Suprapubic skin (tissue), 4 donors: ENCODE results near the gene PGM3. TPM values are rescaled to one million over a fixed set of nuclear protein-coding genes. Genes with fewer than 3 reads are reported as not detected.

Source experiments
- DNase-seq, 2 donors: peaks; one replicate each; pipeline ENCODE4 v3.0.0-alpha.2; 2019; ENCODE audit warnings: low spot score in 2 of 2
- H3K27ac ChIP-seq: fragments of 200-600 bp; sonication (generic); one replicate; pipeline ENCODE4 v1.5.1; 2019
- H3K27me3 ChIP-seq: fragments of 200-600 bp; sonication (generic); one replicate; pipeline ENCODE4 v1.5.1; 2019
- H3K36me3 ChIP-seq: fragments of 200-600 bp; sonication (generic); one replicate; pipeline ENCODE4 v1.5.1; 2019
- H3K4me1 ChIP-seq: fragments of 200-600 bp; sonication (generic); one replicate; pipeline ENCODE4 v1.5.1; 2019
- H3K4me3 ChIP-seq: fragments of 200-600 bp; sonication (generic); one replicate; pipeline ENCODE4 v1.5.1; 2019; ENCODE audit warnings: mild to moderate bottlenecking
- H3K9me3 ChIP-seq: fragments of 200-600 bp; sonication (generic); one replicate; pipeline ENCODE4 v1.5.1; 2019
- CTCF ChIP-seq, 2 donors: fragments of 200-600 bp in 1 of 2; fragments of 450-650 bp in 1 of 2; sonication (generic) in 1 of 2; IDR thresholded peaks; one replicate each; pipeline ENCODE4 v1.5.1; 2016 to 2019; ENCODE audit warnings: antibody characterized with exemption in 2 of 2, mild to moderate bottlenecking in 1 of 2, moderate library complexity in 1 of 2
- EP300 ChIP-seq: sonication (generic); formaldehyde crosslinking; IDR thresholded peaks from one replicate; pipeline ENCODE4 v1.6.1; 2017; ENCODE audit warnings: antibody characterized with exemption
- POLR2A ChIP-seq, 2 donors: fragments of 450-650 bp; IDR thresholded peaks; one replicate each; pipeline ENCODE4 v1.6.1; 2017; ENCODE audit warnings: antibody characterized with exemption in 2 of 2, mild to moderate bottlenecking in 2 of 2, moderate library complexity in 2 of 2
- POLR2AphosphoS5 ChIP-seq, 3 donors: sonication (generic); formaldehyde crosslinking; IDR thresholded peaks; one replicate each; pipeline ENCODE4 v1.6.1; 2017; ENCODE audit warnings: antibody characterized with exemption in 3 of 3
- WGBS: methylation state at CpG from one replicate; pipeline ENCODE4 v1.1.5; 2018; 5-methylcytosine and 5-hydroxymethylcytosine counted together
- total RNA-seq, 4 donors: library from RNA; depleted of rRNA; stranded (reverse); fragments of >200 nt; gene quantifications; one replicate each; pipeline ENCODE4 v1.1.0, GENCODE V29; 2016

Gene PGM3
- 10 to 100 TPM in 3 of 4 donors, 1 to 10 TPM in 1; 9.6 to 18.6 (median 13.8) TPM for total RNA-seq

GRCh38 chr6:83192871-83193746, at the start of gene PGM3, which contains the start of gene RWDD2A:
PGM3 (minus strand) TSS chr6:83193265; CDS start chr6:83191012, 2,253 bp downstream.
RWDD2A (plus strand) TSS chr6:83193357; CDS start chr6:83194452, 1,095 bp downstream.
- H3K27me3 ChIP-seq = no peaks in the 10 kb centered on the region
- DNase-seq = peak; percentile 92 to 94
- WGBS = 0% methylated on average over 58 of the region's 88 CpGs
- H3K36me3 ChIP-seq = peaks cover 17% of the 10 kb centered on the region
- TF ChIP-seq CTCF (IDR thresholded peaks at IDR 0.05) (no peak), EP300 (peak; percentile 28), POLR2A (IDR thresholded peaks at IDR 0.05) (peak in 1 of 2 donors; percentile 68), POLR2AphosphoS5 (IDR thresholded peaks at IDR 0.05) (peak in 1 of 3 donors; percentile 49)
- peaks cover 19% of the 10 kb centered on the region for H3K4me1 ChIP-seq
- H3K4me3 ChIP-seq = peak within 1 kb of the TSS; percentile 96
- peak within 1 kb of the TSS; percentile 49 for H3K27ac ChIP-seq
- H3K9me3 ChIP-seq = no peaks in the 10 kb centered on the region

- no peaks in the 10 kb centered on the region for H3K36me3 ChIP-seq
- no peaks in the 10 kb centered on the region for H3K4me1 ChIP-seq
- TF ChIP-seq POLR2A (IDR thresholded peaks at IDR 0.05) (no peak), EP300 (no peak), CTCF (IDR thresholded peaks at IDR 0.05) (no peak), POLR2AphosphoS5 (IDR thresholded peaks at IDR 0.05) (no peak)
- H3K4me3 ChIP-seq = no peak overlapping the region
- H3K27me3 ChIP-seq = no peaks in the 10 kb centered on the region
- no peaks in the 10 kb centered on the region for H3K9me3 ChIP-seq
- no peak overlapping the region for H3K27ac ChIP-seq
- WGBS = 26% methylated on average over 1 of the region's 1 CpG
- no peak for DNase-seq
These were observed 38.1 kb upstream of the PGM3 start for GRCh38 chr6:83231146-83231545.

GRCh38 chr6:83226517-83226916, 33.5 kb upstream of the PGM3 start:
- Histone ChIP-seq H3K4me1 (no peaks in the 10 kb centered on the region), H3K9me3 (no peaks in the 10 kb centered on the region), H3K36me3 (no peaks in the 10 kb centered on the region), H3K27ac (no peak overlapping the region), H3K27me3 (no peaks in the 10 kb centered on the region), H3K4me3 (no peak overlapping the region)
- TF ChIP-seq POLR2AphosphoS5 (IDR thresholded peaks at IDR 0.05) (no peak), CTCF (IDR thresholded peaks at IDR 0.05) (no peak), POLR2A (IDR thresholded peaks at IDR 0.05) (no peak), EP300 (no peak)
- DNase-seq = no peak
- WGBS = 68% methylated on average over 1 of the region's 1 CpG

- no peaks in the 10 kb centered on the region for H3K27me3 ChIP-seq
- H3K36me3 ChIP-seq = no peaks in the 10 kb centered on the region
- DNase-seq = no peak
- no peaks in the 10 kb centered on the region for H3K4me1 ChIP-seq
- TF ChIP-seq CTCF (IDR thresholded peaks at IDR 0.05) (no peak), EP300 (no peak), POLR2AphosphoS5 (IDR thresholded peaks at IDR 0.05) (no peak), POLR2A (IDR thresholded peaks at IDR 0.05) (no peak)
- no peak overlapping the region for H3K4me3 ChIP-seq
- H3K27ac ChIP-seq = no peak overlapping the region
- H3K9me3 ChIP-seq = no peaks in the 10 kb centered on the region
- 50% methylated on average over 3 of the region's 3 CpGs for WGBS
These were observed 28.9 kb upstream of the PGM3 start for GRCh38 chr6:83221889-83222479.

- TF ChIP-seq EP300 (no peak), POLR2A (IDR thresholded peaks at IDR 0.05) (no peak), CTCF (IDR thresholded peaks at IDR 0.05) (no peak), POLR2AphosphoS5 (IDR thresholded peaks at IDR 0.05) (no peak)
- no peak overlapping the region for H3K4me3 ChIP-seq
- no peaks in the 10 kb centered on the region for H3K36me3 ChIP-seq
- no peak overlapping the region for H3K27ac ChIP-seq
- H3K27me3 ChIP-seq = no peaks in the 10 kb centered on the region
- H3K9me3 ChIP-seq = no peaks in the 10 kb centered on the region
- WGBS = 95% methylated on average over 1 of the region's 1 CpG
- no peak for DNase-seq
- H3K4me1 ChIP-seq = no peaks in the 10 kb centered on the region
These were observed 28.2 kb upstream of the PGM3 start for GRCh38 chr6:83221276-83221675.
